NCI-H446 (cell line): ENCODE data around the gene ZMYM3.

Experiments used
- DNase-seq, 2 experiments: peaks; one replicate each; lab custom pipeline; 2025; lab: John Stamatoyannopoulos, UW

ZMYM3 gene

GRCh38 chrX:71214152-71214551, 39.8 kb downstream of the ZMYM3 start:
- no peak for DNase-seq

- DNase-seq = no peak
These were observed 41.4 kb downstream of the ZMYM3 start for GRCh38 chrX:71212536-71212935.

- no peak for DNase-seq
These were observed 43.1 kb downstream of the ZMYM3 start for GRCh38 chrX:71210816-71211215.

- no peak for DNase-seq
These were observed 54.5 kb downstream of the ZMYM3 start for GRCh38 chrX:71199252-71200008.

- no peak for DNase-seq
These were observed 55.9 kb downstream of the ZMYM3 start for GRCh38 chrX:71198066-71198465.

GRCh38 chrX:71195964-71196649, 57.8 kb downstream of the ZMYM3 start:
- DNase-seq = no peak

GRCh38 chrX:71191248-71191647, 62.7 kb downstream of the ZMYM3 start:
- no peak for DNase-seq
